Right lung (tissue), 5 donors: ENCODE measurements around the gene LHFPL3. TPM values are rescaled to one million over a fixed set of nuclear protein-coding genes. Genes with fewer than 3 reads are reported as not detected.
"Not testable (repeated sequence)": the region's sequence is repeated elsewhere in the genome, so short reads cannot be mapped to it uniquely, and the experiment has no call there.

Experiments used
- DNase-seq, 2 donors: peaks; one replicate each; pipeline ENCODE4 v3.0.0-alpha.2; 2013
- polyA plus RNA-seq, 5 donors: library from polyadenylated mRNA; unstranded; fragments of 120-200 nt; gene quantifications; one replicate each; pipeline versions ENCODE4 v1.2.1 to v1.2.3, GENCODE V29; 2013; ENCODE audit warnings: inconsistent platforms in 1 of 5, low replicate concordance in 1 of 5; ENCODE audit not compliant: insufficient read length in 5 of 5, insufficient read depth in 1 of 5

Gene LHFPL3
- polyA plus RNA-seq, 5 donors = 1.6 to 2.9 (median 2.7) TPM

GRCh38 chr7:104595591-104595990, 267.2 kb downstream of the LHFPL3 start:
- DNase-seq = not testable (repeated sequence)

DNA sequence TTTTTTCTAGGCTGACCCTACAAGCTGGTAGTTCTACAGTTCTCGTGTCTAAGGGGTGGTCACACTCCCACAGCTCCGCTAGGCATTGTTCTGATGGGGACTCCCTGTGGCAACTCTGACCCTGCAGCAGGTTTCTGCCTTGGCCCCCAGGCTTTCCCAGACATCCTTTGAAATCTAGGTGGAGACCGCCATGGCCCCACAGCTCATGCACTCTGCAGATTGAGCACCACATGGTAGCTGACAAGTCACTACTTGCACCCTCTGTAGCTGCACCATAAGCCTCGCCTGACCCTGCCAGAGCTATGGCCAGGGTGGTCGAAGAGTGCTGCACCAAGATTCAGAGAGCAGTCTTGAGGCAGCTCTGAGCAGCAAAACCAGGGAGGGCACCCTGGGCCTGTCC, 275.6 kb downstream of the LHFPL3 start:
- no peak for DNase-seq

- no peak for DNase-seq
These were observed 276.3 kb downstream of the LHFPL3 start for GRCh38 chr7:104604706-104605105.

DNA sequence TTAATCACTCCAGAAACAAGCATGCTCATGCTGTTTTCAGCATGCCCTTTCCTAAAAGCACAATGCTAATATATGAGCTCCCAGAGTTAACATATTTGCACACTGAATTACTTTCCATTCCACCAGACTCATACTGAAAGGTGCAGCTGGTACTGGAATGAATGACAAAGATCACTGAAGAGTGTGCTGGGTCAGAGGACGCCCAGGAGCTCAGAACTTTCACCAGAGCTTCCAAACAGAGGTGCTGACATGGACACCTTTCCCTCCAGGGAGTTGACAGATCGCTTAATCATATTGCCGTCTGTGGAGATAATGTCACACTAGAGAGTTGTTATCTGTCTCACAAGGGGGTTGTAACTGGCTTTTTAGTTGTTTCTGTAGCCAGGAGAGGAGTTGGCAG, 292.9 kb downstream of the LHFPL3 start:
- DNase-seq = no peak

- no peak for DNase-seq
These were observed 297.6 kb downstream of the LHFPL3 start for GRCh38 chr7:104625956-104626355.

- DNase-seq = peak; percentile 15 to 26
These were observed 299.1 kb downstream of the LHFPL3 start for GRCh38 chr7:104627516-104627915.

DNA sequence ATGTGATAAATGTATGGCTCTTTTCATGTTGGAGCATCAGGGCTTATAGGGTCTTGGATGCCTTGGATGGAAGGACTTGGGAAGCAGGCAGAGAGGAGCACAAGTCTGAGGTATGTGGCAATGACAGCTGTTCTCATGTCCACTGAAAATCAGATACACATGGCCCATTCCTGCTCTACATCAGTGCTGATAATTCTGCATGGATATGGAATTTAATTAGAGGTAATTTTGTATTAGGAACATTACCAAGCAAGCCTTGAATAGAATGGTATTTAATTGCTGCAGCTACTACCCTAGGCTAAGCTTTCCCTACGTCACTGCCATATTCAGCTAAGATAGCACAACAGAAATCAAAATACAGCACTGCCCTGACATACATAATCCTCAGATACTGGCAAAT, 299.6 kb downstream of the LHFPL3 start:
- no peak for DNase-seq

GRCh38 chr7:104629408-104629807, 301.0 kb downstream of the LHFPL3 start:
- no peak for DNase-seq

- DNase-seq = no peak
These were observed 312.1 kb downstream of the LHFPL3 start for GRCh38 chr7:104640506-104640905.

GRCh38 chr7:104642560-104642959, 314.2 kb downstream of the LHFPL3 start:
- no peak for DNase-seq

GRCh38 chr7:104643587-104644217, 315.3 kb downstream of the LHFPL3 start:
- no peak for DNase-seq

- no peak for DNase-seq
These were observed 322.7 kb downstream of the LHFPL3 start for GRCh38 chr7:104650991-104651640.

DNA sequence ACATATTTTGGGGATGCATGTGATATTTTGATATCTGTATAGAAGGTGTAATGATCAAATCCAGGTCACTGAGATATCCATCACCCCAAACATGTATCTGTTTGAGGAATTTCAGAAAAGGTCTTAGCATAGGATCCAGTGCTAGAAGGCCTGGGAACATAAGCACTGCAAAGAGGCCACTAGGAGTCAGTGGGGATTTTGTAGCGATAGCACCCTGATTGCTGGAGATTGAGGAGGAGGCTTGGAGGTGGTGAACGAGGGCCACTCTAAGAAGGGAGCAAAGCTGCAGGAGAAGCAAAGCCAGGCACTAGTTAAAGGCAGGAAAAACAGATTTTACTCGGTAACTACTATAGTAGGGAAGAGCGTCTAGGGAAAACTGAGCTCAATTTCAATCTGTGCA, 324.0 kb downstream of the LHFPL3 start:
- DNase-seq = no peak

GRCh38 chr7:104652865-104653264, 324.5 kb downstream of the LHFPL3 start:
- DNase-seq = no peak

DNA sequence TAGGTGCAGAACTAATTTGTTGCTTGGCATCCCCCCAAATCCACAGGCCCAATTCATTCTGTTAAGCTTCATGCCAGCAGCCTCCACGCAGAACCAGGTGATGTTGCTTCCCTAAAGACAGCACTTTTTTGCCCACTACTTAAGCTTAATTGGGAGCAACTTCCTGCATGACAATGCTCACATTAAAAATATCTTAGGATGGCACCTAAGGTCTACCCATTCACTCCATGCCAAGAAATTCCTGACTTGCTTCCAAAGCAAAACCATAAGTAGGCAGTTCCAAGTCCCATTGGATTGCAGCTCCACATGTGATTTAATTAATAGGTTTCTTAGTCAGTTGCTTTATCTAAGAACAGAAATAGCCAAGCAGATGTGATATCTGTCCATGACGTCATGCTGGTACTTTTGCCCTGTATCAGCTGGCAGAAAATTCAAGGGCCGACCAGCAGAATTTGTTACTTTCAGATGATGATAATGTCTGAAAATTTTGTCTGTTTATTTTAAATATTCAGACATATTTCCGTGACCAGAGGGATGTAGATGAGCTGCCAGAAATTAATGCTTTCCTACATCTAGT, 325.5 kb downstream of the LHFPL3 start:
- DNase-seq = no peak

GRCh38 chr7:104655592-104655991, 327.2 kb downstream of the LHFPL3 start:
- DNase-seq = no peak

DNA sequence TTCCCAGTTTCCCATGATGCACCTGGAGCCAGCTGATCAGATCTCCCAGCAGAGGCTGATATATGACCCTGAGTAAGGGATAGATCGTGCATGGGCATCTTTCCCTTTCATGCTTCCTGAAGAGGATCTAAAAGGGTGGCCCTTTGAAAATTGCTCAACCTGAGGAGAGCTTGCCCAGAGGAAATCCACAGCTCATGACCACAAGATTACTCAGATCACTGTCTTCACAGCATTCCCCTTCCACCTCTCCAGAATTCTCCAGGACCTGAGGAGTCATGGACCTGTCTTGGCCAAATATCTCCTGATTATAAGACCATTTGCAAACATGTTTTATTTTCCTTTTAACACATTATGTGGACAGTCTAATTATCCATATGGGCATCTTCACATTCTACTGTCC, 328.1 kb downstream of the LHFPL3 start:
- no peak for DNase-seq

DNA sequence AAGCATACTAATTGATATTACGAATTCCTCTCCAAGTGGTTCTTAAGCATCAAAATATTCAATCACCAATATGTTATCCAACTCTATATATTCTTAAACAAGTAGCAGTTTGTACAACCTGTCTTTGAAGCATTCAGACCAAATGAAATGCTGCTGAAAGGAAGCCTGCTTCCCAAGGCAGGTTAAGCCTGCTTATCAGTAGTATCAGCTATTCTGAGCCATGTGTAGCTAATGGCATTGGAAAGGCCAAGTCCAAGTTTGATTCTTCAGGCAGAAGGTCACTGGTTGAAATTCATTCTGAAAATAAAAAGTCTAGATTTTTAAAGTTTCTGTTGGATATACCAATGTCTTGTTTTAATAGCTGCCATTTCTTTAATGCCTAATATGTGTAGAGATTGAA, 328.7 kb downstream of the LHFPL3 start:
- DNase-seq = no peak

GRCh38 chr7:104661575-104661974, 333.2 kb downstream of the LHFPL3 start:
- DNase-seq = no peak

DNA sequence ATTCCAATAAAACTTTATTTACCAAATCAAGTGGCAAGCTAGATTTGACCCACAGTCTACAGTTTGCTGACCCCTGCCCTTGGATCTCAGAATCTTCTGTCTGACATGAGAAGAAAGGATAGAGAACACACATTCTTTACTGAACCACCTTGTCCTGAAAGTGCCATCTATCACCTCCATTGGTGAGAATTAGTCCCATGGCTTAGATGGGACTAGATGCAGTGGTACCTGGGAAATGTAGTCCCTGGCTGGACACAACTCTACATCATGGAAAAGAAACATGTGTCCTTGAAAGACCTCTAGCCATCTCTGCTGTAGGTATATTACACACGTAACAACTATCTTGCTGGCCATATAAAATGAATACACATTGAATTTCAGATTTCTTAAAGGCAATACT, 336.2 kb downstream of the LHFPL3 start:
- DNase-seq = no peak

DNA sequence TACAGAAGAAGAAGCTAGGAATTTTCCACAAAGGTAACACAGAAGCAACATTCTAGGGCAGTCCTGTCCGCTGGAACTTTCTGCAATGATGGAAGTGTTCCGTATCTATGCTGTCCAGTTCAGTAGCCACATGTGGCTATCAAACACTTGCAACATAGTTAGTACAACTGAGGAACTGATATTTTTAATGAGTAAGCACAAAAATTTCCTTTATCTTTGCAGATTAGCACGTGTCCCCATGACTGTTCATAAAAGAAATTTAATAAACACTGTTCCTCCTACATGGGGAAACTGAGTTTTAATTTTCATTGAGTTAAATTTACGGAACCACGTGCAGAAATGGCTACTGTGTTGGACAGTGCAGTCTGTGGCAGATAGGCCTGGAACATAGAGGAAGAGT, 349.2 kb downstream of the LHFPL3 start:
- DNase-seq = no peak

- no peak for DNase-seq
These were observed 350.7 kb downstream of the LHFPL3 start for GRCh38 chr7:104679085-104679484.

GRCh38 chr7:104686286-104686685, 357.9 kb downstream of the LHFPL3 start:
- no peak for DNase-seq

- DNase-seq = no peak
These were observed 366.3 kb downstream of the LHFPL3 start for GRCh38 chr7:104694710-104695109.
